Measurements from ENCODE around the gene BLZF1. TPM values are rescaled to one million over a fixed set of nuclear protein-coding genes. Genes with fewer than 3 reads are reported as not detected.

Gene BLZF1, protein sequence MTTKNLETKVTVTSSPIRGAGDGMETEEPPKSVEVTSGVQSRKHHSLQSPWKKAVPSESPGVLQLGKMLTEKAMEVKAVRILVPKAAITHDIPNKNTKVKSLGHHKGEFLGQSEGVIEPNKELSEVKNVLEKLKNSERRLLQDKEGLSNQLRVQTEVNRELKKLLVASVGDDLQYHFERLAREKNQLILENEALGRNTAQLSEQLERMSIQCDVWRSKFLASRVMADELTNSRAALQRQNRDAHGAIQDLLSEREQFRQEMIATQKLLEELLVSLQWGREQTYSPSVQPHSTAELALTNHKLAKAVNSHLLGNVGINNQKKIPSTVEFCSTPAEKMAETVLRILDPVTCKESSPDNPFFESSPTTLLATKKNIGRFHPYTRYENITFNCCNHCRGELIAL
- total RNA-seq (25.3 TPM), polyA plus RNA-seq (ENCODE audit: insufficient read depth, low read depth, low replicate concordance) (10.3 TPM)
- long read RNA-seq, donor 1, partial matches to known transcripts, result 8 of 19 reads
- long read RNA-seq, donor 1, other reads (novel, unspliced or antisense), result 5 of 19 reads
- long read RNA-seq, donor 2, transcript BLZF1-202 (3 exons, 1,295 nt), result minor isoform, 5 of 13 reads
- long read RNA-seq, donor 2, transcript BLZF1-203 (7 exons, 2,749 nt), result major isoform, 8 of 13 reads
- long read RNA-seq, donor 2, partial matches to known transcripts, result 0 of 13 reads
- long read RNA-seq, donor 2, other reads (novel, unspliced or antisense), result 0 of 13 reads
- long read RNA-seq, donor 3, transcript BLZF1-202 (3 exons, 1,295 nt), result major isoform, 5 of 15 reads
- long read RNA-seq, donor 3, partial matches to known transcripts, result 5 of 15 reads
- long read RNA-seq, donor 3, other reads (novel, unspliced or antisense), result 0 of 15 reads
- long read RNA-seq, donor 4, partial matches to known transcripts, result 0 of 2 reads
- long read RNA-seq, donor 4, other reads (novel, unspliced or antisense), result 0 of 2 reads
- long read RNA-seq, donor 5, partial matches to known transcripts, result 0 of 1 reads
- long read RNA-seq, donor 5, other reads (novel, unspliced or antisense), result 0 of 1 reads
- long read RNA-seq, donor 6, transcript BLZF1-203 (7 exons, 2,749 nt), result major isoform, 5 of 5 reads
- long read RNA-seq, donor 6, partial matches to known transcripts, result 0 of 5 reads
- long read RNA-seq, donor 6, other reads (novel, unspliced or antisense), result 0 of 5 reads
- long read RNA-seq, donor 7, transcript BLZF1-203 (7 exons, 2,749 nt), result major isoform, 18 of 22 reads
- long read RNA-seq, donor 7, partial matches to known transcripts, result 1 of 22 reads
- long read RNA-seq, donor 7, other reads (novel, unspliced or antisense), result 2 of 22 reads
- long read RNA-seq, donor 8, partial matches to known transcripts, result 5 of 9 reads
- long read RNA-seq, donor 8, other reads (novel, unspliced or antisense), result 0 of 9 reads
- long read RNA-seq, donor 9, partial matches to known transcripts, result 0 of 5 reads
- long read RNA-seq, donor 9, other reads (novel, unspliced or antisense), result 0 of 5 reads
- long read RNA-seq, donor 10, partial matches to known transcripts, result 18 of 21 reads
- long read RNA-seq, donor 10, other reads (novel, unspliced or antisense), result 0 of 21 reads

DNA sequence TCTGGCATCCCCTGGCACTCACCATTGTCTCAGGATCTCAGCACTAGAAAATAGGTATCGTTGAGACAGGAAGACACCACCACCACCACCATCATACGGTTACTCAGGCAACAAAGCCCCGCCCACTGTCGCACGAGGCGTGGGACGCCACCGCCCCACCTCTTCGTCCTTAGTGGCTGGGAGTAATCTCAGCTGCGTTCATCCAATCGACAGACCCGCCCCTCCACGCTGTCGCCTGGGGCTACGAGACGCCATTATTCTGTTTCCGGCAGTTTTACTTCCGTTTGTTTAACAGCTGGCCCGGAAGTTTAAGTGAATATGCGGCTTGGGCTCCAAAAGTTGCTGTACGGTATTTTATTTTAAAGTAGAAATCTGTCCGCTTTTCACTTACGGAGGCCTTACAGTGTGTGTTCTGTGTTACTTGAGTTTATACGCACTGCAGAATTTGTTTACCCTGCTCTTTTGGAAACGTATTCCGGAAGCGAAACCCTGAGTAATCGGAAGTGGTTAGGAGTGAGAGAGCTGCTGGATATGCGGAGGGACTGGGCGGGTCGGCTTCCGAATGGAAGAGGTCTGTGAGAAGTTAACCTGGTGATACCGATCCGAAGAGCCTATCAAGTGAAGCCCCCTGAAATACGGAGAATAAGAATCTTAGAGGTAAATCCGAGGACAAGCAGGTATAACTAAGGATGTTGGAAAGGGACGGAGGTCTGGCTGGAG, at the start of gene BLZF1, which contains the start of gene NME7:
Gene BLZF1 (plus strand): TSS at position 510 of the 720 bp plus-strand sequence. CDS start 1,328 bp downstream, outside the sequence.
Gene NME7 (minus strand): TSS at position 112 of the 720 bp plus-strand sequence. CDS start 87 bp downstream, at position 25.
- TF ChIP-seq, protein P1, sequence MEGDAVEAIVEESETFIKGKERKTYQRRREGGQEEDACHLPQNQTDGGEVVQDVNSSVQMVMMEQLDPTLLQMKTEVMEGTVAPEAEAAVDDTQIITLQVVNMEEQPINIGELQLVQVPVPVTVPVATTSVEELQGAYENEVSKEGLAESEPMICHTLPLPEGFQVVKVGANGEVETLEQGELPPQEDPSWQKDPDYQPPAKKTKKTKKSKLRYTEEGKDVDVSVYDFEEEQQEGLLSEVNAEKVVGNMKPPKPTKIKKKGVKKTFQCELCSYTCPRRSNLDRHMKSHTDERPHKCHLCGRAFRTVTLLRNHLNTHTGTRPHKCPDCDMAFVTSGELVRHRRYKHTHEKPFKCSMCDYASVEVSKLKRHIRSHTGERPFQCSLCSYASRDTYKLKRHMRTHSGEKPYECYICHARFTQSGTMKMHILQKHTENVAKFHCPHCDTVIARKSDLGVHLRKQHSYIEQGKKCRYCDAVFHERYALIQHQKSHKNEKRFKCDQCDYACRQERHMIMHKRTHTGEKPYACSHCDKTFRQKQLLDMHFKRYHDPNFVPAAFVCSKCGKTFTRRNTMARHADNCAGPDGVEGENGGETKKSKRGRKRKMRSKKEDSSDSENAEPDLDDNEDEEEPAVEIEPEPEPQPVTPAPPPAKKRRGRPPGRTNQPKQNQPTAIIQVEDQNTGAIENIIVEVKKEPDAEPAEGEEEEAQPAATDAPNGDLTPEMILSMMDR (IDR thresholded peaks at IDR 0.05; ENCODE audit: borderline replicate concordance, extremely low read depth, insufficient read depth), result no peak
- Histone ChIP-seq H3K27me3 (ENCODE audit: control insufficient read depth, insufficient read depth, low read length) (no peaks in the 10 kb centered on the region), H3K4me3 (ENCODE audit: low read length in 3 of 3) (peak within 1 kb of the TSS; percentile 97 to 99 (median 98)), H3K4me1 (ENCODE audit: control insufficient read depth in 2 of 3, insufficient read depth in 2 of 3, low read depth in 1 of 3, low read length in 3 of 3) (peaks cover 0 to 7% (median 4%) of the 10 kb centered on the region in 3 donors), H3K9ac (ENCODE audit: low read length in 3 of 3) (peak within 1 kb of the TSS; percentile 80 to 96 (median 84)), H3K36me3 (ENCODE audit: control insufficient read depth in 2 of 3, insufficient read depth in 3 of 3, low read length in 3 of 3) (peaks cover 0 to 6% (median 2%) of the 10 kb centered on the region in 3 donors), H3K27ac (ENCODE audit: low read depth in 2 of 2, low read length in 2 of 2) (peak within 1 kb of the TSS; percentile 48 to 60), H3K9me3 (ENCODE audit: control insufficient read depth in 2 of 3, insufficient read depth in 1 of 3, low read length in 3 of 3) (no peaks in the 10 kb centered on the region)
- intact Hi-C loops (cut with DNase I), result no loop called here
- DNase-seq (peak; percentile 97 to 99 (median 98)), FAIRE-seq (peak; percentile 97)

DNA sequence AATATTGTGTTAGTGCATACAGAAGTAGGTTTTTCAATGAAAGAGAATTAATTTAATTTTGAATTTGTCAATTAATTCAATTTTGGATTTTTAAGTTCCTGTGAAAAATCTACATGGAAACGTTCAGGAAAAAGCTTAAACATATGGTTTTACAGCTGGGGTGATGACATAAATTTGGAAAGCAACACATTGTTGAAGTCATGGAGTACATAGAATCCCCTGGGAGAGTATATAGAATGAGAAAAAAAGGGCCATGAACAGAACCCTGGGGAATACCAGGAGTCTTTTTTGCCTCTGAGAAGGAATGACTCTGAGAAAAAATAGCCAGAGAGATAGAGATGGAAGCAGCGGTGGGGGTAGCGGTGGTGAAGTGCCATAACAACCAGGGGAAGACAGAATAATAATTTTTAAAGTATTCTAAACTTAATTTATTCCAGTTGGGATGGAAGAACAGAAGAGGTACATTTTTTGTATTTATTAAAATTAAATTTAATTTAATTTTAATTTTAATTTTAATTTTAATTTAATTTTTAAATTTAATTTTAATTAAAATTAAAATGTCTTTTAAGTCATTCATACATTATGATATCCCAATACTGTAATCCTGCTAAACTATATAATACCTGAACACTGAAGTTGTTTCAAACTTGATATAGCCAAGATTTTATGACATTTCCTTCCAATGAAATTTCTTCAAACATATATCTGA, 49.3 kb upstream of the BLZF1 start:
- no peak overlapping the region for H3K9ac ChIP-seq (ENCODE audit: low read length in 3 of 3)
- intact Hi-C loops (cut with DNase I), result no loop called here
- H3K9me3 ChIP-seq (ENCODE audit: control insufficient read depth in 2 of 3, insufficient read depth in 1 of 3, low read length in 3 of 3), result no peaks in the 10 kb centered on the region
- TF ChIP-seq, protein P1 (IDR thresholded peaks at IDR 0.05; ENCODE audit: borderline replicate concordance, extremely low read depth, insufficient read depth), result no peak
- DNase-seq (no peak), FAIRE-seq (peak; percentile 92)
- no peaks in the 10 kb centered on the region for H3K27me3 ChIP-seq (ENCODE audit: control insufficient read depth, insufficient read depth, low read length)
- no peak overlapping the region for H3K4me3 ChIP-seq (ENCODE audit: low read length in 3 of 3)
- no peaks in the 10 kb centered on the region for H3K4me1 ChIP-seq (ENCODE audit: control insufficient read depth in 2 of 3, insufficient read depth in 2 of 3, low read depth in 1 of 3, low read length in 3 of 3)
- H3K36me3 ChIP-seq (ENCODE audit: control insufficient read depth in 2 of 3, insufficient read depth in 3 of 3, low read length in 3 of 3), result no peaks in the 10 kb centered on the region
- H3K27ac ChIP-seq (ENCODE audit: low read depth in 2 of 2, low read length in 2 of 2), result no peak overlapping the region

Measured in kidney (tissue), 22 donors.